H9 (cell line): ENCODE data around the gene DIP2A. TPM values are rescaled to one million over a fixed set of nuclear protein-coding genes. Genes with fewer than 3 reads are reported as not detected.

Experiments
- DNase-seq: peaks from one replicate; pipeline ENCODE4 v3.0.0-alpha.2; 2017
- H2AFZ ChIP-seq: one replicate; pipeline ENCODE4 v1.6.1; 2013; ENCODE audit warnings: mild to moderate bottlenecking, low read length, control low read depth, moderate library complexity
- H2AK5ac ChIP-seq: 2 replicates; pipeline ENCODE4 v1.6.1; 2013; ENCODE audit warnings: low read length, control low read depth, mixed read lengths; ENCODE audit not compliant: insufficient read length
- H2BK120ac ChIP-seq: one replicate; pipeline ENCODE4 v1.6.1; 2013; ENCODE audit warnings: low read depth, mild to moderate bottlenecking, low read length, control low read depth, inconsistent platforms; ENCODE audit not compliant: poor library complexity, severe bottlenecking
- H2BK12ac ChIP-seq: 2 replicates; pipeline ENCODE4 v1.6.1; 2013; ENCODE audit warnings: low read length, control low read depth, mixed read lengths, low read depth; ENCODE audit not compliant: insufficient read length
- H2BK15ac ChIP-seq: 2 replicates; pipeline ENCODE4 v1.6.1; 2013; ENCODE audit warnings: low read depth, low read length, control low read depth
- H2BK20ac ChIP-seq: one replicate; pipeline ENCODE4 v1.6.1; 2013; ENCODE audit warnings: low read depth, mild to moderate bottlenecking, low read length, control low read depth, inconsistent platforms; ENCODE audit not compliant: poor library complexity, severe bottlenecking
- H2BK5ac ChIP-seq: 2 replicates; pipeline ENCODE4 v1.6.1; 2013; ENCODE audit warnings: low read length, control low read depth, mixed read lengths; ENCODE audit not compliant: insufficient read length
- H3K14ac ChIP-seq: 2 replicates; pipeline ENCODE4 v1.6.1; 2013; ENCODE audit warnings: low read length, control low read depth; ENCODE audit not compliant: insufficient read depth
- H3K18ac ChIP-seq: 2 replicates; pipeline ENCODE4 v1.6.1; 2013; ENCODE audit warnings: low read depth, mild to moderate bottlenecking, mixed read lengths, low read length, control low read depth; ENCODE audit not compliant: insufficient read length
- H3K23ac ChIP-seq: 2 replicates; pipeline ENCODE4 v1.6.1; 2013; ENCODE audit warnings: low read length, control low read depth, mixed read lengths, low read depth; ENCODE audit not compliant: insufficient read length
- H3K23me2 ChIP-seq: 2 replicates; pipeline ENCODE4 v1.6.1; 2013; ENCODE audit warnings: low read depth, mild to moderate bottlenecking, mixed read lengths, low read length, control low read depth; ENCODE audit not compliant: insufficient read length, poor library complexity, severe bottlenecking
- H3K27ac ChIP-seq: 2 replicates; pipeline ENCODE4 v1.5.1; 2013; ENCODE audit warnings: low read length, control low read depth, mixed read lengths, low read depth; ENCODE audit not compliant: insufficient read length
- H3K27me3 ChIP-seq: 2 replicates; pipeline ENCODE4 v1.6.1; 2013; ENCODE audit warnings: low read length, control low read depth, inconsistent platforms; ENCODE audit not compliant: insufficient read depth
- H3K4ac ChIP-seq: 2 replicates; pipeline ENCODE4 v1.6.1; 2013; ENCODE audit warnings: low read depth, mild to moderate bottlenecking, control low read depth, inconsistent platforms, low read length, moderate library complexity
- H3K4me1 ChIP-seq: 2 replicates; pipeline ENCODE4 v1.6.1; 2013; ENCODE audit warnings: low read length, control low read depth, inconsistent platforms; ENCODE audit not compliant: insufficient read depth
- H3K4me2 ChIP-seq: 2 replicates; pipeline ENCODE4 v1.6.1; 2013; ENCODE audit warnings: low read length, control low read depth, mixed read lengths; ENCODE audit not compliant: insufficient read length, insufficient read depth
- H3K56ac ChIP-seq: 2 replicates; pipeline ENCODE4 v1.6.1; 2013; ENCODE audit warnings: low read depth, mild to moderate bottlenecking, mixed read lengths, low read length, control low read depth; ENCODE audit not compliant: insufficient read length
- H3K79me1 ChIP-seq: 2 replicates; pipeline ENCODE4 v1.6.1; 2013; ENCODE audit warnings: low read depth, mild to moderate bottlenecking, moderate library complexity, low read length, control low read depth, inconsistent platforms; ENCODE audit not compliant: insufficient read depth, poor library complexity, severe bottlenecking
- H3K79me2 ChIP-seq: 2 replicates; pipeline ENCODE4 v1.6.1; 2013; ENCODE audit warnings: low read length, control low read depth, inconsistent platforms; ENCODE audit not compliant: insufficient read depth
- H3K9ac ChIP-seq: 2 replicates; pipeline ENCODE4 v1.6.1; 2013; ENCODE audit warnings: low read length, control low read depth, mixed read lengths; ENCODE audit not compliant: insufficient read length; ENCODE audit errors: extremely low read depth
- H3K9me3 ChIP-seq: one replicate; pipeline ENCODE4 v1.6.1; 2013; ENCODE audit warnings: low read depth, low read length, inconsistent platforms; ENCODE audit not compliant: control insufficient read depth
- H3T11ph ChIP-seq: one replicate; pipeline ENCODE4 v1.6.1; 2013; ENCODE audit warnings: mild to moderate bottlenecking, low read length, control low read depth, inconsistent platforms
- H4K20me1 ChIP-seq: one replicate; pipeline ENCODE4 v1.6.1; 2013; ENCODE audit not compliant: control insufficient read depth, insufficient read length, insufficient read depth
- H4K5ac ChIP-seq: 2 replicates; pipeline ENCODE4 v1.6.1; 2013; ENCODE audit warnings: low read depth, mild to moderate bottlenecking, mixed read lengths, low read length, control low read depth; ENCODE audit not compliant: insufficient read length
- H4K8ac ChIP-seq: replicated peaks from 2 replicates; pipeline ENCODE4 v1.6.1; 2013; ENCODE audit warnings: low read length, control low read depth, mixed read lengths, low read depth; ENCODE audit not compliant: insufficient read length
- H4K91ac ChIP-seq: 2 replicates; pipeline ENCODE4 v1.6.1; 2013; ENCODE audit warnings: low read depth, mild to moderate bottlenecking, moderate library complexity, mixed read lengths, low read length, control low read depth; ENCODE audit not compliant: insufficient read length
- H3K27ac Mint-ChIP-seq, 3 experiments: 2 replicates in 2 of 3; 3 replicates in 1 of 3; pipeline ENCODE4 v1.8.0; 2020 to 2021; ENCODE audit warnings: mixed read lengths in 3 of 3, mild to moderate bottlenecking in 1 of 3, moderate library complexity in 1 of 3
- H3K27me3 Mint-ChIP-seq: 2 replicates; pipeline ENCODE4 v1.8.0; 2021; ENCODE audit warnings: low read depth, mild to moderate bottlenecking, moderate library complexity, mixed read lengths
- H3K36me3 Mint-ChIP-seq, 3 experiments: 2 replicates in 2 of 3; 3 replicates in 1 of 3; pipeline ENCODE4 v1.8.0; 2020 to 2021; ENCODE audit warnings: low read depth in 3 of 3, mixed read lengths in 3 of 3; ENCODE audit not compliant: insufficient read depth in 1 of 3
- H3K4me1 Mint-ChIP-seq, 2 experiments: 2 replicates each; pipeline ENCODE4 v1.8.0; 2020; ENCODE audit warnings: mixed read lengths in 2 of 2
- H3K4me3 Mint-ChIP-seq, 2 experiments: 2 replicates in 1 of 2; 3 replicates in 1 of 2; pipeline ENCODE4 v1.8.0; 2020 to 2021; ENCODE audit warnings: mild to moderate bottlenecking in 2 of 2, mixed read lengths in 2 of 2, moderate library complexity in 1 of 2
- H3K9me3 Mint-ChIP-seq, 2 experiments: 2 replicates in 1 of 2; 3 replicates in 1 of 2; pipeline ENCODE4 v1.8.0; 2020; ENCODE audit warnings: mild to moderate bottlenecking in 2 of 2, mixed read lengths in 2 of 2, moderate library complexity in 1 of 2
- WGBS: extraction: QIAGEN DNeasy Blood & Tissue Kit; methylation state at CpG from one replicate; pipeline ENCODE4 v1.1.7; 2013; ENCODE audit warnings: missing lambda C conversion rate, low lambda C conversion rate, mixed read lengths; ENCODE audit not compliant: insufficient read length; ENCODE audit errors: extremely low coverage; 5-methylcytosine and 5-hydroxymethylcytosine counted together
- total RNA-seq: library from RNA; stranded (reverse); gene quantifications from 2 replicates; pipeline ENCODE4 v1.2.1, GENCODE V29; 2021
- TF ChIP-seq, protein P1 (sequence below): fragments of 200-600 bp; sonication (generic); conservative IDR thresholded peaks from 3 replicates; pipeline ENCODE4 v1.8.0; 2021; ENCODE audit warnings: antibody characterized with exemption, mild to moderate bottlenecking

Gene DIP2A
- total RNA-seq, 1 experiment from 2014 or later = 25.2 TPM

GRCh38 chr21:46556802-46557201 is 98.1 kb downstream of the DIP2A start:
- no CpG with 5 or more reads among the region's 13 CpGs for WGBS
- H3K4ac ChIP-seq = no peak overlapping the region
- no peak overlapping the region for H2BK15ac ChIP-seq
- no peak overlapping the region for H3K23ac ChIP-seq
- Mint-ChIP-seq H3K9me3 (no peaks in the 10 kb centered on the region; a peak in 1 of 5 replicates), H3K27ac (peak overlapping the region in 1 of 3 experiments; percentile 67; a peak in 3 of 7 replicates), H3K4me3 (no peak overlapping the region), H3K36me3 (peaks cover 14 to 59% (median 37%) of the 10 kb centered on the region in 3 experiments; a peak in 6 of 7 replicates), H3K4me1 (no peaks in the 10 kb centered on the region), H3K27me3 (no peaks in the 10 kb centered on the region)
- H3K79me1 ChIP-seq = no peaks in the 10 kb centered on the region
- no peak overlapping the region for H2BK5ac ChIP-seq
- H4K91ac ChIP-seq = no peak overlapping the region
- TF ChIP-seq, protein P1, sequence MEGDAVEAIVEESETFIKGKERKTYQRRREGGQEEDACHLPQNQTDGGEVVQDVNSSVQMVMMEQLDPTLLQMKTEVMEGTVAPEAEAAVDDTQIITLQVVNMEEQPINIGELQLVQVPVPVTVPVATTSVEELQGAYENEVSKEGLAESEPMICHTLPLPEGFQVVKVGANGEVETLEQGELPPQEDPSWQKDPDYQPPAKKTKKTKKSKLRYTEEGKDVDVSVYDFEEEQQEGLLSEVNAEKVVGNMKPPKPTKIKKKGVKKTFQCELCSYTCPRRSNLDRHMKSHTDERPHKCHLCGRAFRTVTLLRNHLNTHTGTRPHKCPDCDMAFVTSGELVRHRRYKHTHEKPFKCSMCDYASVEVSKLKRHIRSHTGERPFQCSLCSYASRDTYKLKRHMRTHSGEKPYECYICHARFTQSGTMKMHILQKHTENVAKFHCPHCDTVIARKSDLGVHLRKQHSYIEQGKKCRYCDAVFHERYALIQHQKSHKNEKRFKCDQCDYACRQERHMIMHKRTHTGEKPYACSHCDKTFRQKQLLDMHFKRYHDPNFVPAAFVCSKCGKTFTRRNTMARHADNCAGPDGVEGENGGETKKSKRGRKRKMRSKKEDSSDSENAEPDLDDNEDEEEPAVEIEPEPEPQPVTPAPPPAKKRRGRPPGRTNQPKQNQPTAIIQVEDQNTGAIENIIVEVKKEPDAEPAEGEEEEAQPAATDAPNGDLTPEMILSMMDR = no peak
- no peak overlapping the region for H3K56ac ChIP-seq
- H3K9ac ChIP-seq = no peak overlapping the region
- no peak overlapping the region for H3K4me2 ChIP-seq
- H3T11ph ChIP-seq = no peak overlapping the region
- no peak overlapping the region for H3K27ac ChIP-seq
- H4K8ac ChIP-seq = no peak overlapping the region
- no peaks in the 10 kb centered on the region for H3K27me3 ChIP-seq
- no peaks in the 10 kb centered on the region for H3K23me2 ChIP-seq
- no peak overlapping the region for H2AFZ ChIP-seq
- H3K14ac ChIP-seq = no peak overlapping the region
- H4K20me1 ChIP-seq = peaks cover 2% of the 10 kb centered on the region
- no peak overlapping the region for H2BK20ac ChIP-seq
- no peak overlapping the region for H2AK5ac ChIP-seq
- H3K18ac ChIP-seq = no peak overlapping the region
- H3K4me1 ChIP-seq = no peaks in the 10 kb centered on the region
- no peak overlapping the region for H2BK120ac ChIP-seq
- no peak overlapping the region for H4K5ac ChIP-seq
- no peak overlapping the region for H2BK12ac ChIP-seq
- no peaks in the 10 kb centered on the region for H3K9me3 ChIP-seq
- no peak for DNase-seq
- H3K79me2 ChIP-seq = 0 out of 2 replicates have a peak, but pooled peaks cover 2% of the 10 kb centered on the region
